Testis (tissue), 2 donors: Measurements from ENCODE around the gene PDE10A.

Source experiments
- CTCF ChIP-seq, 3 experiments: fragments of 450-650 bp in 2 of 3; fragments of 200-600 bp in 1 of 3; sonication (generic) in 1 of 3; IDR thresholded peaks; one replicate each; pipeline ENCODE4 v1.5.1; 2016 to 2019; ENCODE audit warnings: antibody characterized with exemption in 3 of 3, mild to moderate bottlenecking in 2 of 3, moderate library complexity in 1 of 3
- POLR2A ChIP-seq: fragments of 450-650 bp; IDR thresholded peaks from one replicate; pipeline ENCODE4 v1.6.1; 2017; ENCODE audit warnings: antibody characterized with exemption, mild to moderate bottlenecking, moderate library complexity

GRCh38 chr6:165585060-165585459 is 78.0 kb downstream of the PDE10A start:
- TF ChIP-seq CTCF (IDR thresholded peaks at IDR 0.05) (no peak), POLR2A (no peak)
